Lower lobe of right lung (tissue), 2 donors: ENCODE results near the gene NEURL1B. TPM values are rescaled to one million over a fixed set of nuclear protein-coding genes. Genes with fewer than 3 reads are reported as not detected.
A peak's percentile ranks its signal among the peaks of the same experiment; 100 is the strongest.

Experiments used
- ATAC-seq, 2 donors: fragments of 200-7000 bp; cut with Tn5 transposase; one replicate each; pipeline ENCODE4 v1.9.1; 2020 to 2022; ENCODE audit warnings: mild to moderate bottlenecking in 2 of 2, moderate library complexity in 2 of 2
- DNase-seq: peaks from one replicate; pipeline ENCODE4 v3.0.0-alpha.2; 2020
- H3K27ac ChIP-seq: fragments of 200-600 bp; one replicate; pipeline ENCODE4 v1.8.0; 2022
- H3K27me3 ChIP-seq: fragments of 200-600 bp; one replicate; pipeline ENCODE4 v1.8.0; 2022; ENCODE audit warnings: low read depth
- H3K36me3 ChIP-seq: fragments of 200-600 bp; one replicate; pipeline ENCODE4 v1.8.0; 2022; ENCODE audit warnings: mild to moderate bottlenecking
- H3K4me1 ChIP-seq: fragments of 200-600 bp; one replicate; pipeline ENCODE4 v1.8.0; 2022
- H3K4me3 ChIP-seq: fragments of 200-600 bp; one replicate; pipeline ENCODE4 v1.8.0; 2022; ENCODE audit warnings: mild to moderate bottlenecking
- H3K9me3 ChIP-seq: fragments of 200-600 bp; one replicate; pipeline ENCODE4 v1.8.0; 2022
- CTCF ChIP-seq: fragments of 200-600 bp; IDR thresholded peaks from one replicate; pipeline ENCODE4 v1.8.0; 2022; ENCODE audit warnings: antibody characterized with exemption, mild to moderate bottlenecking
- intact Hi-C: fragments of 100-400 bp; cut with DNase I; formaldehyde crosslinking; loops from one replicate; pipeline ENCODE4 v1.11.0; 2022
- total RNA-seq: library from RNA; stranded (reverse); fragmentation: NEBNext Ultra II Directional; extraction: Animal tissue kit (Norgen Biotek cat#: 25700); gene quantifications from one replicate; pipeline ENCODE4 v1.2.1, GENCODE V29; 2021
- donor health status: DM: no; HTN: yes; CAD: no; lungs with severe emphysema.

Gene NEURL1B
- total RNA-seq, 1 donor from 2014 or later = 24.8 TPM

GRCh38 chr5:172659909-172660628 lies 19.0 kb downstream of the NEURL1B start:
- peak; percentile 85 for DNase-seq
- peaks cover 62% of the 10 kb centered on the region for H3K4me1 ChIP-seq
- H3K9me3 ChIP-seq = peaks cover 11% of the 10 kb centered on the region
- no peak overlapping the region for H3K4me3 ChIP-seq
- H3K36me3 ChIP-seq = no peaks in the 10 kb centered on the region
- no peaks in the 10 kb centered on the region for H3K27me3 ChIP-seq
- H3K27ac ChIP-seq = peak overlapping the region; percentile 83
- peak; percentile 80 to 88 for ATAC-seq
- no peak for TF ChIP-seq CTCF
- intact Hi-C loops = no loop called here

GRCh38 chr5:172660974-172661373 lies 19.9 kb downstream of the NEURL1B start:
- H3K4me3 ChIP-seq = no peak overlapping the region
- peaks cover 2% of the 10 kb centered on the region for H3K9me3 ChIP-seq
- H3K27me3 ChIP-seq = no peaks in the 10 kb centered on the region
- TF ChIP-seq CTCF = no peak
- H3K27ac ChIP-seq = peak overlapping the region; percentile 83
- DNase-seq (no peak), ATAC-seq (no peak)
- peaks cover 67% of the 10 kb centered on the region for H3K4me1 ChIP-seq
- no peaks in the 10 kb centered on the region for H3K36me3 ChIP-seq
- intact Hi-C loops = no loop called here

- intact Hi-C loops = no loop called here
- Histone ChIP-seq H3K27me3 (no peaks in the 10 kb centered on the region), H3K4me1 (peaks cover 72% of the 10 kb centered on the region), H3K4me3 (no peak overlapping the region), H3K27ac (peak overlapping the region; percentile 83), H3K9me3 (no peaks in the 10 kb centered on the region), H3K36me3 (no peaks in the 10 kb centered on the region)
- no peak for ATAC-seq
- DNase-seq = no peak
- no peak for TF ChIP-seq CTCF
Observed at GRCh38 chr5:172661526-172661925, 20.5 kb downstream of the NEURL1B start.

- intact Hi-C loops = no loop called here
- no peak for TF ChIP-seq CTCF
- Histone ChIP-seq H3K27me3 (no peaks in the 10 kb centered on the region), H3K4me1 (peaks cover 71% of the 10 kb centered on the region), H3K27ac (peak overlapping the region; percentile 83), H3K36me3 (no peaks in the 10 kb centered on the region), H3K4me3 (no peak overlapping the region), H3K9me3 (no peaks in the 10 kb centered on the region)
- no peak for ATAC-seq
- no peak for DNase-seq
Observed at GRCh38 chr5:172662596-172662995, 21.5 kb downstream of the NEURL1B start.

GRCh38 chr5:172664018-172664417 lies 23.0 kb downstream of the NEURL1B start:
- H3K4me1 ChIP-seq = peaks cover 69% of the 10 kb centered on the region
- intact Hi-C loops = no loop called here
- no peak for TF ChIP-seq CTCF
- no peaks in the 10 kb centered on the region for H3K36me3 ChIP-seq
- no peak overlapping the region for H3K4me3 ChIP-seq
- peak overlapping the region; percentile 43 for H3K27ac ChIP-seq
- DNase-seq (no peak), ATAC-seq (no peak)
- H3K27me3 ChIP-seq = no peaks in the 10 kb centered on the region
- no peaks in the 10 kb centered on the region for H3K9me3 ChIP-seq
